Cerebellar nuclear complex (tissue), 1 donor: ENCODE data around the gene ZNF358.

Source experiments
- DNase-seq, 2 experiments: peaks; one replicate each; lab custom pipeline; 2025; lab: John Stamatoyannopoulos, UW

Gene ZNF358

GRCh38 chr19:7520131-7521051, 4.5 kb downstream of the ZNF358 start:
- no peak for DNase-seq

GRCh38 chr19:7521551-7522071, 5.7 kb downstream of the ZNF358 start:
- DNase-seq, result no peak

DNA sequence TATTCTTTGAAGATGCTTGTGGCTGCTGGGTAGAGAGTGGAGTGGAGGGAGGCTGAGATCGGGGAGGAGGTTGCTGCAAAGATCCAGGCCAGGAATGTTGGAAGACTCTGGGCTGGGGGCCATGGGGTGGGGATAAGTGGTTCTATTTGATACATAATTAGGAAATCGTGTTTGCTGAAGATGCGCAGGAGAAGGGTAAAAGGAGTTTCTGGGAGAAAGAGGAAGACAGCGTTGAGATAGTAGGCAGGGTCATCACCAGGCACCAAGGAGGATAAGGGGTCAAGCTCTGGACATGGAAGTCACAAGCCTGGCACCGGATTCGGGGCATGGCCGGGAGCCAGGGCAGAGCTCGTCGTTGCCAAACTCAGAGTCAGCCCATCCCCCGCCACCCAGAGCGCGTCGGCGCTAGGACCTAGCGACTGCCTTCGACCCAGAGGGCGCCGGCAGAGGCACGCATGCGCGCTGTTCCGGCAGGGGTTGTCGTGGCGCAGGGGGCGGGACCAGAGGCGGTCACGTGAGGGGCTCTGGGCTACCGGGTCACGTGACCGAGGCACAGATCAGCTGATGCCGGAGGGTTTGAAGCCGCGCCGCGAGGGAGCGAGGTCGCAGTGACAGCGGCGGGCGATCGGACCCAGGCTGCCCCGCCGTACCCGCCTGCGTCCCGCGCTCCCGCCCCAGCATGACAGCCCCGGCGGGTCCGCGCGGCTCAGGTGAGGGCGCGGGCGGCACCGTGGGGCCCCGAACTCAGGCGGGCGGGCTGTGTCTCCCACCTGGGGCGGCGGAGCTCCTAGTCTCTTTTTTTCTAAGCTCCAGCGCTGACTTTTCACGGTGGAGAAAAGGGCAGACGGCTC, 6.4 kb downstream of the ZNF358 start, which contains the start of gene MCOLN1:
MCOLN1 (plus strand) TSS at position 553 of the 851 bp plus-strand sequence; CDS start at position 680, 127 bp downstream.
- DNase-seq, result peak in 1 of 2 experiments; percentile 88

GRCh38 chr19:7522923-7523667, 7.2 kb downstream of the ZNF358 start:
- DNase-seq, result no peak

- DNase-seq, result no peak
These were observed 8.6 kb downstream of the ZNF358 start for GRCh38 chr19:7524523-7524922.

- DNase-seq, result no peak
These were observed 9.3 kb downstream of the ZNF358 start for GRCh38 chr19:7524992-7525739.

- DNase-seq, result no peak
These were observed 10.4 kb downstream of the ZNF358 start for GRCh38 chr19:7526059-7526929.

DNA sequence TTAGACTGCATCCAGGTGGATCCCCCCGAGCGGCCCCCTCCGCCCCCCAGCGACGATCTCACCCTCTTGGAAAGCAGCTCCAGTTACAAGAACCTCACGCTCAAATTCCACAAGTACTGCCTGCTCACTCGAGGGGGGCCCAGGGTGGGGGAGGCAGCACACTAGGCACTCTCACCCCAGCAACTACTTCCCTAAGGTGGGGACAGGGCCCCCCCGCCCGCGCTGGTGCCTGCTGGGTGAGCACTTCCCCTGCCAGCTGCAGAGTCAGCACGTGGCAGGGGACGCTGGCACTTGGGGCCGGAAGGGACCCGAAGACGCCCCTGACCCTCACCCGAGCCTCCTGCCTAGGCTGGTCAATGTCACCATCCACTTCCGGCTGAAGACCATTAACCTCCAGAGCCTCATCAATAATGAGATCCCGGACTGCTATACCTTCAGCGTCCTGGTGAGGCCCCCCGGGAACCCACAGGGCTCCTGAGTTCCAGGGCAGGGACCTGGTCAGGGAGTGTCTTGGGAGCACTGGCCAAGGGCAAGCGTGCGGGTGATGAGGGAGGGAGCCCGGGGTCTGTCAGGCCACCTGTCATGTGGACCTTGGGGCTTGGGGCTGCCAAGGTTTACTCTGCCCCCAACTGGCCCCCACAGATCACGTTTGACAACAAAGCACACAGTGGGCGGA, 11.8 kb downstream of the ZNF358 start:
- DNase-seq, result no peak

DNA sequence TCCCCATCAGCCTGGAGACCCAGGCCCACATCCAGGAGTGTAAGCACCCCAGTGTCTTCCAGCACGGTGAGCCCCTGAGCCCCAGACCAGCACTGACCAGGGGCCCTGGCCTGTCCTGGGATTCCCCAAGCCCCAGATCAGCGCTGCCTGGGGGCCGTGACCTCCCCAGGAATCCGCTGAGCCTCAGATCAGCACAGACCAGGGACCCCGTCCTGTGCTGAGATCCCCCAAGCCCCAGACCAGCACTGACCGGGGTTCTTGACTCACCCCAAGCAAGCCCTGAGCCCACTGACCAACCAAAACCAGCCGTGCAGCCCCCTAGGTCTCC, 12.3 kb downstream of the ZNF358 start:
- DNase-seq, result no peak

GRCh38 chr19:7528522-7529245, 12.8 kb downstream of the ZNF358 start:
- DNase-seq, result no peak

DNA sequence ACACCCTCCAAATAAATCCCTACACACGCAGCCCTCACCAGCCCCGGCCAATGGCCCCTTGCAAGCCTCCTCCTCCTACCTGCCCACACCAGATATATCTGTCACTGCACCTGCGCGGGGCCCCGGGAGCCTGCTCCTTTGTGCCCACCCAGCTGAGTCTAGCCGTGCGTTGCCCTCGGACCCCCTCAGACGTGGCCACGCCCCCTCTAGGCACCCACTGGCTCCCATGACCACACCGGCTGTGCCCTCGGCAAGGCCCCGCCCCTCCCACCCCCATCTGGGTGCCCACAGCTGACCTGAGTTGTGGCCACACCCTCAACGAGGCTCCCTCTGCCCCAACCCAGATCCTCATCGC, 13.3 kb downstream of the ZNF358 start:
- no peak for DNase-seq

DNA sequence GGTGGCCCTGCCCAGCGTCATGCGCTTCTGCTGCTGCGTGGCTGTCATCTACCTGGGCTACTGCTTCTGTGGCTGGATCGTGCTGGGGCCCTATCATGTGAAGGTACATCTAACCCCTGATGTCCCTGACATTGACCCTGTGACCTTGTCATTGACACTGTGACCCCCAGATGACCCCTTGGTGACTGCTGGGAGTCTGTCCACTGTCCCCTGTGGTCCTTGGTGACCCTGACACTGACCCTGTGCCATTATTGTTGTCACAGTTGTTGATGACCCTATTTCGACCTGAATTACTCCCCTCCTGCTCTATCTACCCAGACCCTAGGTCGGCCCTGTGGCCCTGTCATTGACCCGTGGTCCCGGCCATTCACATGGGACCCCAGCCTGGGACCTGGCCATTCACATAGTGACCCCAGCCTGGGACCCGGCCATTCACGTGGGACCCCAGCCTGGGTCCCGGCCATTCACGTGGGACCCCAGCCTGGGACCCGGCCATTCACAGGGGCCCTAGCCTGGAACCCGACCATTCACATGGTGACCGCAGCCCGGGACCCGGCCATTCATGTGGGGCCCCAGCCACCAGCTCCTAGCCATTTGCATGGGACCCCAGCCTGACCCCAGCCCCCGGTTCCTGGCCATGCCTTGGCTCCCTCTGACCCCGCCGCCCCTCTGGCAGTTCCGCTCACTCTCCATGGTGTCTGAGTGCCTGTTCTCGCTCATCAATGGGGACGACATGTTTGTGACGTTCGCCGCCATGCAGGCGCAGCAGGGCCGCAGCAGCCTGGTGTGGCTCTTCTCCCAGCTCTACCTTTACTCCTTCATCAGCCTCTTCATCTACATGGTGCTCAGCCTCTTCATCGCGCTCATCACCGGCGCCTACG, 13.9 kb downstream of the ZNF358 start:
- no peak for DNase-seq

- DNase-seq, result peak in 1 of 2 experiments; percentile 13
These were observed 17.5 kb downstream of the ZNF358 start for GRCh38 chr19:7533281-7533885.

DNA sequence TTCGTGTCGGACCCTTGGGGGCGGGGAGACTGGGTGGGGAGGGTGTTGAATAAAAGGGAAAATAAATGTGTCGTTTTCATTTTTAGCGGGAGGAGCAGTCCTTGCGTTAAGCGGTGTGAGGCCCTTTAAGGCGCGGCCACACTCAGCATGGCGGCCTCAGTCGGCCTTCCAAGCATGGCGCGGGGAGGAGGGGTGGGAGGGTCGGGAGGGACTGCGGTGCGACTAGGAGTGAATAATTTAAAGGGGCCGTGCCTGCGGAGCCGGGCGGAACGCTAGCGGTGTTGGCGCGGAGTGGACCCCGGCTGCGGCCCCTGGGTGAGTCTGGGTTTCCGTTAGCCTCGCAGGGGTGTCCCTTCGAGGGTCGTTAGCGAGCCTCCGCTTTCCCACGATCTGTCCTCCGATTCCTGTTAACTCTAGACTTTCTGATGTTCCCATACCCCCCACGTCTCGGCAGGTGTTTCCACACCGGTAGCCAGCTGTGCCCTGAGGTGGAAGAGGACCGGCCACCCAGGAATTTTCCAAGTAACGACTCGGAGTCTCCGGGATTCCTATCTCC, 18.1 kb downstream of the ZNF358 start:
- DNase-seq, result peak; percentile 37 to 80

- DNase-seq, result peak in 1 of 2 experiments; percentile 2
These were observed 18.7 kb downstream of the ZNF358 start for GRCh38 chr19:7534531-7535046.

GRCh38 chr19:7535047-7535997, 19.4 kb downstream of the ZNF358 start, which contains the start of gene PNPLA6:
Gene PNPLA6 (plus strand): TSS chr19:7535717. CDS start chr19:7535789, 72 bp downstream.
- peak in 1 of 2 experiments; percentile 86 for DNase-seq
